ENCODE measurements around the gene SNAPC2.

SNAPC2 gene

GRCh38 chr19:7919610-7920518 lies at the start of gene SNAPC2:
Gene SNAPC2, plus strand, starts transcription at chr19:7920338. Its CDS starts 29 bp downstream, at chr19:7920367.
- peak; percentile 93 for DNase-seq

GRCh38 chr19:7870571-7871436 lies 49.3 kb upstream of the SNAPC2 start:
- DNase-seq = peak; percentile 19

GRCh38 chr19:7871437-7872305 lies 48.5 kb upstream of the SNAPC2 start:
- DNase-seq = no peak

GRCh38 chr19:7872306-7873204 lies 47.6 kb upstream of the SNAPC2 start:
- no peak for DNase-seq

- DNase-seq = peak; percentile 19
These were observed 46.6 kb upstream of the SNAPC2 start for GRCh38 chr19:7873304-7874075.

- peak; percentile 94 for DNase-seq
These were observed 45.9 kb upstream of the SNAPC2 start, which contains the start of gene PRR36 for GRCh38 chr19:7874076-7874896. Gene PRR36, minus strand, starts transcription at chr19:7874390. Its CDS starts 701 bp downstream, at chr19:7873689.

GRCh38 chr19:7874897-7875273 lies 45.3 kb upstream of the SNAPC2 start:
- DNase-seq = no peak

- DNase-seq = no peak
These were observed 42.8 kb upstream of the SNAPC2 start for GRCh38 chr19:7877249-7877836.

GRCh38 chr19:7879111-7879807 lies 40.9 kb upstream of the SNAPC2 start:
- no peak for DNase-seq

GRCh38 chr19:7879836-7880235 lies 40.3 kb upstream of the SNAPC2 start:
- no peak for DNase-seq

- DNase-seq = no peak
These were observed 38.2 kb upstream of the SNAPC2 start for GRCh38 chr19:7881910-7882309.

- DNase-seq = no peak
These were observed 37.0 kb upstream of the SNAPC2 start for GRCh38 chr19:7883105-7883504.

GRCh38 chr19:7883796-7884570 lies 36.2 kb upstream of the SNAPC2 start:
- DNase-seq = no peak

GRCh38 chr19:7885818-7886217 lies 34.3 kb upstream of the SNAPC2 start:
- DNase-seq = no peak

- no peak for DNase-seq
These were observed 32.6 kb upstream of the SNAPC2 start for GRCh38 chr19:7887408-7888144.

GRCh38 chr19:7888145-7888825 lies 31.9 kb upstream of the SNAPC2 start, which contains the start of gene LRRC8E:
Gene LRRC8E, plus strand, starts transcription at chr19:7888510. Its CDS starts 7,094 bp downstream, at chr19:7895604.
- DNase-seq = no peak
